HepG2 (cell line): ENCODE results near the gene GCLC. TPM values are rescaled to one million over a fixed set of nuclear protein-coding genes. Genes with fewer than 3 reads are reported as not detected.

Experiments
- ATAC-seq: fragments of 200-7000 bp; cut with Tn5 transposase; 3 replicates; pipeline ENCODE4 v1.9.1; 2020; ENCODE audit warnings: mild to moderate bottlenecking, moderate library complexity
- BruUV-seq: library from RNA; stranded (reverse); fragments of 400-500 nt; replicated peaks from 2 replicates; lab custom pipeline; 2021; lab: Mats Ljungman, UMichigan
- CTCF ChIA-PET: fragments of 300-600 bp; formaldehyde crosslinking; extraction: SDS; loops from one replicate; lab custom pipeline; 2021; ENCODE audit warnings: low total read pairs, inconsistent platforms, low intra/inter-chr PET ratio; lab: Yijun Ruan, JAX
- POLR2A ChIA-PET: fragments of 350-600 bp; sonication (Branson Sonifier 250); formaldehyde crosslinking; loops from one replicate; lab custom pipeline; 2020; ENCODE audit warnings: antibody characterized with exemption, inconsistent platforms; lab: Yijun Ruan, JAX
- DNase-seq: peaks from one replicate; pipeline ENCODE4 v3.0.0-alpha.2; 2015; ENCODE audit warnings: low spot score
- FAIRE-seq: peaks from 3 replicates; lab custom pipeline; 2011; peaks lifted over from hg19 to GRCh38; lab: Jason Lieb, UNC
- H2AFZ ChIP-seq: one replicate; pipeline ENCODE4 v1.6.1; 2011; ENCODE audit warnings: low read length, inconsistent platforms
- H3K27ac ChIP-seq: fragments of 300-600 bp; 3 replicates; pipeline ENCODE4 v1.8.0; 2011; ENCODE audit warnings: mixed run types, mild to moderate bottlenecking, mixed read lengths, low read length, inconsistent platforms; ENCODE audit not compliant: insufficient read depth; ENCODE audit errors: extremely low read length
- H3K27me3 ChIP-seq, 2 experiments: fragments of 200-600 bp in 1 of 2; 2 replicates in 1 of 2; 3 replicates in 1 of 2; pipeline versions ENCODE4 v1.6.0 to v1.8.0; 2011; ENCODE audit warnings: low read length in 2 of 2, mild to moderate bottlenecking in 2 of 2, moderate library complexity in 2 of 2, inconsistent platforms in 1 of 2; ENCODE audit not compliant: insufficient read depth in 2 of 2, control insufficient read depth in 1 of 2
- H3K36me3 ChIP-seq, 2 experiments: fragments of 200-600 bp in 1 of 2; replicated peaks in 1 of 2; 2 replicates in 1 of 2; 3 replicates in 1 of 2; pipeline versions ENCODE4 v1.5.1 to v1.8.0; 2011; ENCODE audit warnings: low read length in 2 of 2, inconsistent platforms in 1 of 2; ENCODE audit not compliant: insufficient read depth in 2 of 2, control insufficient read depth in 1 of 2
- H3K4me1 ChIP-seq: 2 replicates; pipeline ENCODE4 v1.5.1; 2012; ENCODE audit warnings: low read length, inconsistent platforms; ENCODE audit not compliant: insufficient read depth
- H3K4me2 ChIP-seq: 2 replicates; pipeline ENCODE4 v1.6.0; 2011; ENCODE audit warnings: low read depth, low read length, inconsistent platforms
- H3K4me3 ChIP-seq, 3 experiments: fragments of 200-600 bp in 1 of 3; sonication (generic), shearing (Covaris generic) in 1 of 3; replicated peaks in 1 of 3; 2 replicates each; pipeline ENCODE4 v1.5.1; 2011 to 2016; ENCODE audit warnings: low read length in 3 of 3, inconsistent platforms in 2 of 3, low read depth in 2 of 3, mild to moderate bottlenecking in 2 of 3, control low read depth in 1 of 3, mixed read lengths in 1 of 3; ENCODE audit not compliant: insufficient read depth in 1 of 3
- H3K79me2 ChIP-seq: one replicate; pipeline ENCODE4 v1.6.1; 2011; ENCODE audit warnings: low read length, inconsistent platforms; ENCODE audit not compliant: insufficient read depth
- H3K9ac ChIP-seq: 2 replicates; pipeline ENCODE4 v1.6.0; 2011; ENCODE audit warnings: mild to moderate bottlenecking, low read depth, low read length, inconsistent platforms; ENCODE audit not compliant: insufficient read depth
- H3K9me3 ChIP-seq: 2 replicates; pipeline ENCODE4 v1.5.1; 2012; ENCODE audit warnings: mild to moderate bottlenecking, low read length
- H4K20me1 ChIP-seq: 2 replicates; pipeline ENCODE4 v1.6.0; 2011; ENCODE audit warnings: inconsistent platforms, mild to moderate bottlenecking, low read length, moderate library complexity; ENCODE audit not compliant: insufficient read depth
- CBX2 ChIP-seq, 2 experiments: fragments of 200-600 bp in 1 of 2; sonication (generic); formaldehyde crosslinking in 1 of 2; IDR thresholded peaks; 2 replicates each; pipeline versions ENCODE4 v1.7.0 to v1.8.1; 2018 to 2022; ENCODE audit warnings: low read depth in 2 of 2, low read length in 1 of 2, mild to moderate bottlenecking in 1 of 2, missing genetic modification reagents in 1 of 2
- CHD4 ChIP-seq: fragments of 200-600 bp; sonication (generic); IDR thresholded peaks from 2 replicates; pipeline ENCODE4 v1.7.0; 2017; ENCODE audit warnings: mild to moderate bottlenecking, low read length, borderline replicate concordance
- MIER3 ChIP-seq: IDR thresholded peaks from 2 replicates; pipeline ENCODE4 v1.6.1; 2016; ENCODE audit warnings: missing compliant biosample characterization, borderline replicate concordance
- NR3C1 ChIP-seq: sonication (generic); formaldehyde crosslinking; IDR thresholded peaks from 2 replicates; pipeline ENCODE4 v1.4.0; 2020; ENCODE audit warnings: missing genetic modification reagents
- SP4 ChIP-seq: sonication (generic); formaldehyde crosslinking; IDR thresholded peaks from 2 replicates; pipeline ENCODE4 v1.8.1; 2023; ENCODE audit warnings: mild to moderate bottlenecking, missing genetic modification reagents
- ZNF264 ChIP-seq: sonication (generic); formaldehyde crosslinking; IDR thresholded peaks from 2 replicates; pipeline ENCODE4 v1.4.0; 2020; ENCODE audit warnings: missing genetic modification reagents
- ZNF670 ChIP-seq: sonication (generic); formaldehyde crosslinking; IDR thresholded peaks from 2 replicates; pipeline ENCODE4 v1.8.0; 2022; ENCODE audit warnings: mild to moderate bottlenecking, missing genetic modification reagents, borderline replicate concordance
- WGBS: methylation state at CpG from one replicate; pipeline ENCODE4 v1.1.6; 2017; ENCODE audit warnings: low lambda C conversion rate; 5-methylcytosine and 5-hydroxymethylcytosine counted together
- in situ Hi-C: cut with HindIII; loops from 2 replicates; pipeline ENCODE4 v1.10.0; 2017; ENCODE audit warnings: low pct_unique_long_range_greater_than_20kb; ENCODE audit not compliant: extremely low pct_ligation_motif_present
- intact Hi-C: fragments of 100-400 bp; cut with micrococcal nuclease; formaldehyde crosslinking; loops from one replicate; pipeline ENCODE4 v1.10.0; 2022; ENCODE audit not compliant: unreplicated experiment
- polyA plus RNA-seq, 8 experiments: library from polyadenylated mRNA; depleted of rRNA in 3 of 8; stranded (reverse) in 7 of 8; unstranded in 1 of 8; fragments of >200 nt; fragmentation: Illumina TruSeq in 4 of 8; extraction: Trizol in 4 of 8; gene quantifications; 2 replicates each; pipeline versions ENCODE4 v1.2.1 to v1.2.3, GENCODE V29; 2011 to 2016; ENCODE audit warnings: low read depth in 4 of 8, missing spikeins in 1 of 8, mixed read lengths in 1 of 8; ENCODE audit not compliant: insufficient read depth in 1 of 8
- total RNA-seq, 5 experiments: library from RNA; depleted of rRNA; stranded (reverse); fragments of >200 nt; fragmentation: Illumina TruSeq; extraction: Trizol; gene quantifications; 2 replicates each; pipeline ENCODE4 v1.2.3, GENCODE V29; 2016; ENCODE audit warnings: low read depth in 1 of 5
- TF ChIP-seq, protein P1 (sequence below): sonication (generic); formaldehyde crosslinking; IDR thresholded peaks from 2 replicates; pipeline ENCODE4 v1.5.0; 2020; ENCODE audit warnings: mild to moderate bottlenecking, missing genetic modification reagents, borderline replicate concordance
- TF ChIP-seq, protein P2 (sequence below): sonication (generic); formaldehyde crosslinking; IDR thresholded peaks from one replicate; pipeline ENCODE4 v1.5.1; 2020; ENCODE audit warnings: mild to moderate bottlenecking, missing genetic modification reagents; ENCODE audit errors: not compliant biosample characterization

The GCLC gene
- total and polyA plus RNA-seq, 2 of the 13 experiments (the other 11 are each of a cell fraction or from before 2014, with no cell fraction given) = 35.3 to 84.6 TPM

DNA sequence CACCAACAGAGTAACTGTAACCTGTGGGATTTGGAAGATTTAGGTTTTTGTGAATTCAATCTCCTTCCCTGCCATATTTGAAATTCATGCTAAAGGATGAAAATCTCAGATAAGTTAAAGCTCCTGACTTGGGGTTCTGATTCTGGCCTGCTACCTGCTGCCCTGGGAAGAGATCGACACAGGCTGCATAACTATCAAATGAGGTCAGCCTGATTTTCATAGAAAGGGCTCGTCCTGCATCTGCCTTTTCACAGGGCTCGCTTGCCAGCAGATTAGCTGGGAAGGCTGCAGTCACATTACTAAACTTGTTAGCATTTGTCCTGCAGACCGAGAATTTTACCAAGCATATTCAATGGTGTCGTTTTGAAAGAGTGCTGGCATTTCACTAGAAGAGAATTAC lies 14.6 kb downstream of the GCLC start:
- TSS peak; percentile 1 for BruUV-seq
- Histone ChIP-seq H3K4me3 (no peak overlapping the region), H4K20me1 (peaks cover 34% of the 10 kb centered on the region; the same call in 1 of the 2 replicates), H3K79me2 (peaks cover 98% of the 10 kb centered on the region), H3K27me3 (no peaks in the 10 kb centered on the region), H3K36me3 (peaks cover 2 to 6% of the 10 kb centered on the region in 2 experiments; a peak in 3 of 5 replicates), H3K27ac (no peak overlapping the region), H3K4me1 (peaks cover 39% of the 10 kb centered on the region), H3K9ac (no peak overlapping the region), H3K9me3 (no peaks in the 10 kb centered on the region), H2AFZ (no peak overlapping the region), H3K4me2 (no peak overlapping the region)
- WGBS = 96% methylated on average over 5 of the region's 5 CpGs
- POLR2A ChIA-PET = no interaction called here
- FAIRE-seq = no peak
- CTCF ChIA-PET = no interaction called here
- TF ChIP-seq, protein P1, sequence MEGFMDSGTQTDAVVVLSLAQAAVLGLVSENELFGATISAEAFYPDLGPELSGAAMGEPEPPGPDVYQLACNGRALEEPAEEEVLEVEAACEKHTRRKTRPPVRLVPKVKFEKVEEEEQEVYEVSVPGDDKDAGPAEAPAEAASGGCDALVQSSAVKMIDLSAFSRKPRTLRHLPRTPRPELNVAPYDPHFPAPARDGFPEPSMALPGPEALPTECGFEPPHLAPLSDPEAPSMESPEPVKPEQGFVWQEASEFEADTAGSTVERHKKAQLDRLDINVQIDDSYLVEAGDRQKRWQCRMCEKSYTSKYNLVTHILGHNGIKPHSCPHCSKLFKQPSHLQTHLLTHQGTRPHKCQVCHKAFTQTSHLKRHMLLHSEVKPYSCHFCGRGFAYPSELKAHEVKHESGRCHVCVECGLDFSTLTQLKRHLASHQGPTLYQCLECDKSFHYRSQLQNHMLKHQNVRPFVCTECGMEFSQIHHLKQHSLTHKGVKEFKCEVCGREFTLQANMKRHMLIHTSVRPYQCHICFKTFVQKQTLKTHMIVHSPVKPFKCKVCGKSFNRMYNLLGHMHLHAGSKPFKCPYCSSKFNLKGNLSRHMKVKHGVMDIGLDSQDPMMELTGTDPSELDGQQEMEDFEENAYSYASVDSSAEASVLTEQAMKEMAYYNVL = no peak
- TF ChIP-seq ZNF264 (CRISPR knock-in tag) (no peak), SP4 (no peak), ZNF670 (no peak), CBX2 (IDR thresholded peaks at IDR 0.05; ENCODE audit: low read depth, low read length) (no peak), CBX2 (CRISPR knock-in tag; IDR thresholded peaks at IDR 0.05; ENCODE audit: low read depth) (no peak), MIER3 (CRISPR knock-in tag) (no peak), CHD4 (no peak), NR3C1 (no peak)
- TF ChIP-seq, protein P2, sequence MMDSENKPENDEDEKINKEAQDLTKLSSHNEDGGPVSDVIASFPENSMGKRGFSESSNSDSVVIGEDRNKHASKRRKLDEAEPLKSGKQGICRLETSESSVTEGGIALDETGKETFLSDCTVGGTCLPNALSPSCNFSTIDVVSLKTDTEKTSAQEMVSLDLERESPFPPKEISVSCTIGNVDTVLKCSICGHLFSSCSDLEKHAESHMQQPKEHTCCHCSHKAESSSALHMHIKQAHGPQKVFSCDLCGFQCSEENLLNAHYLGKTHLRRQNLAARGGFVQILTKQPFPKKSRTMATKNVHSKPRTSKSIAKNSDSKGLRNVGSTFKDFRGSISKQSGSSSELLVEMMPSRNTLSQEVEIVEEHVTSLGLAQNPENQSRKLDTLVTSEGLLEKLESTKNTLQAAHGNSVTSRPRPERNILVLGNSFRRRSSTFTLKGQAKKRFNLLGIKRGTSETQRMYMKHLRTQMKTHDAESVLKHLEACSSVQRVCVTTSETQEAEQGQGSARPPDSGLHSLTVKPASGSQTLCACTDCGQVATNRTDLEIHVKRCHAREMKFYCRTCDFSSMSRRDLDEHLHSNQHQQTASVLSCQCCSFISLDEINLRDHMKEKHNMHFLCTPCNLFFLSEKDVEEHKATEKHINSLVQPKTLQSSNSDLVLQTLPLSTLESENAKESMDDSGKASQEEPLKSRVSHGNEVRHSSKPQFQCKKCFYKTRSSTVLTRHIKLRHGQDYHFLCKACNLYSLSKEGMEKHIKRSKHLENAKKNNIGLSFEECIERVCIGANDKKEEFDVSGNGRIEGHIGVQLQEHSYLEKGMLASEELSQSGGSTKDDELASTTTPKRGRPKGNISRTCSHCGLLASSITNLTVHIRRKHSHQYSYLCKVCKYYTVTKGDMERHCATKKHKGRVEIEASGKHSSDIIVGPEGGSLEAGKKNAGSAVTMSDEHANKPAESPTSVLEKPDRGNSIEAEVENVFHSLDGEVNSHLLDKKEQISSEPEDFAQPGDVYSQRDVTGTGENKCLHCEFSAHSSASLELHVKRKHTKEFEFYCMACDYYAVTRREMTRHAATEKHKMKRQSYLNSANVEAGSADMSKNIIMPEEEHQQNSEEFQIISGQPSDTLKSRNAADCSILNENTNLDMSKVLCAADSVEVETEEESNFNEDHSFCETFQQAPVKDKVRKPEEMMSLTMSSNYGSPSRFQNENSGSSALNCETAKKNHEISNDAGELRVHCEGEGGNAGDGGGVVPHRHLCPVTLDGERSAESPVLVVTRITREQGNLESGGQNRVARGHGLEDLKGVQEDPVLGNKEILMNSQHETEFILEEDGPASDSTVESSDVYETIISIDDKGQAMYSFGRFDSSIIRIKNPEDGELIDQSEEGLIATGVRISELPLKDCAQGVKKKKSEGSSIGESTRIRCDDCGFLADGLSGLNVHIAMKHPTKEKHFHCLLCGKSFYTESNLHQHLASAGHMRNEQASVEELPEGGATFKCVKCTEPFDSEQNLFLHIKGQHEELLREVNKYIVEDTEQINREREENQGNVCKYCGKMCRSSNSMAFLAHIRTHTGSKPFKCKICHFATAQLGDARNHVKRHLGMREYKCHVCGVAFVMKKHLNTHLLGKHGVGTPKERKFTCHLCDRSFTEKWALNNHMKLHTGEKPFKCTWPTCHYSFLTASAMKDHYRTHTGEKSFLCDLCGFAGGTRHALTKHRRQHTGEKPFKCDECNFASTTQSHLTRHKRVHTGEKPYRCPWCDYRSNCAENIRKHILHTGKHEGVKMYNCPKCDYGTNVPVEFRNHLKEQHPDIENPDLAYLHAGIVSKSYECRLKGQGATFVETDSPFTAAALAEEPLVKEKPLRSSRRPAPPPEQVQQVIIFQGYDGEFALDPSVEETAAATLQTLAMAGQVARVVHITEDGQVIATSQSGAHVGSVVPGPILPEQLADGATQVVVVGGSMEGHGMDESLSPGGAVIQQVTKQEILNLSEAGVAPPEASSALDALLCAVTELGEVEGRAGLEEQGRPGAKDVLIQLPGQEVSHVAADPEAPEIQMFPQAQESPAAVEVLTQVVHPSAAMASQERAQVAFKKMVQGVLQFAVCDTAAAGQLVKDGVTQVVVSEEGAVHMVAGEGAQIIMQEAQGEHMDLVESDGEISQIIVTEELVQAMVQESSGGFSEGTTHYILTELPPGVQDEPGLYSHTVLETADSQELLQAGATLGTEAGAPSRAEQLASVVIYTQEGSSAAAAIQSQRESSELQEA (CRISPR knock-in tag) = no peak
- no peak for DNase-seq
- intact Hi-C loops = no loop called here
- in situ Hi-C loops = no loop called here
- no peak for ATAC-seq
